GM19193 (cell line): Measurements from ENCODE around the gene LHX3.

Source experiments
- POLR2A ChIP-seq: IDR thresholded peaks from 4 replicates; pipeline ENCODE4 v1.6.1; 2011; ENCODE audit not compliant: insufficient read depth, insufficient read length; ENCODE audit errors: extremely low read depth

The LHX3 gene

GRCh38 chr9:136235171-136235570, 30.2 kb upstream of the LHX3 start:
- TF ChIP-seq POLR2A, result no peak

GRCh38 chr9:136234597-136234996, 29.7 kb upstream of the LHX3 start:
- no peak for TF ChIP-seq POLR2A

- no peak for TF ChIP-seq POLR2A
These were observed 28.9 kb upstream of the LHX3 start for GRCh38 chr9:136233868-136234267.

- no peak for TF ChIP-seq POLR2A
These were observed 28.5 kb upstream of the LHX3 start for GRCh38 chr9:136233411-136233810.

- TF ChIP-seq POLR2A, result no peak
These were observed 28.0 kb upstream of the LHX3 start for GRCh38 chr9:136232969-136233368.

GRCh38 chr9:136231478-136232297, 26.8 kb upstream of the LHX3 start:
- no peak for TF ChIP-seq POLR2A

- no peak for TF ChIP-seq POLR2A
These were observed 25.8 kb upstream of the LHX3 start for GRCh38 chr9:136230773-136231172.

- TF ChIP-seq POLR2A, result no peak
These were observed 25.4 kb upstream of the LHX3 start for GRCh38 chr9:136230365-136230764.

GRCh38 chr9:136229096-136230065, 24.5 kb upstream of the LHX3 start:
- no peak for TF ChIP-seq POLR2A

GRCh38 chr9:136228107-136228875, 23.4 kb upstream of the LHX3 start:
- TF ChIP-seq POLR2A, result no peak

- no peak for TF ChIP-seq POLR2A
These were observed 21.9 kb upstream of the LHX3 start for GRCh38 chr9:136226680-136227407.

GRCh38 chr9:136225748-136226679, 21.1 kb upstream of the LHX3 start:
- TF ChIP-seq POLR2A, result peak; percentile 0

GRCh38 chr9:136225366-136225747, 20.4 kb upstream of the LHX3 start:
- TF ChIP-seq POLR2A, result peak; percentile 46

- no peak for TF ChIP-seq POLR2A
These were observed 19.1 kb upstream of the LHX3 start for GRCh38 chr9:136223871-136224640.
